GM19395 (cell line): ENCODE data around the gene FYTTD1.

Source experiments
- ATAC-seq: cut with Tn5 transposase; IDR thresholded peaks from one replicate; pipeline ENCODE4 v1.9.1; 2021; ENCODE audit warnings: mild to moderate bottlenecking, moderate library complexity; ENCODE audit not compliant: unreplicated experiment

The FYTTD1 gene

GRCh38 chr3:197833930-197834715 lies 84.4 kb downstream of the FYTTD1 start:
- no peak for ATAC-seq

DNA sequence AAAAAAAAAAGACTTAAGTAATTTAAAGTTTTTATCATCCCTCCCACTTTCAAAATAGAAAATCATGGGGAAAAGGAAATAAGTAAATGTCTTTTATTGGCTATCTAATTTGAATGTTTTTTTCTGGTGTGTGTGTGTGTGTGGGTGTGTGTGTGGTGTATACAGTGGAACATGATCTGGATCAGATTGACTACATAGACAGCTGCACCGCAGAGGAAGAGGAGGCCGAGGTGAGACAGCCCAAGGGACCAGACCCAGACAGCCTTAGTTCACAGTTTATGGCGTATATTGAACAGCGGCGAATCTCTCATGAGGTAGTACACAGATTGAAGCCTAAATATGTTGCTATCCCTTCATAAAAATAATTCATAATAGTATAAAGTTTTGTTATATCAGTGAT lies 85.8 kb downstream of the FYTTD1 start:
- no peak for ATAC-seq

- ATAC-seq: no peak
These were observed 86.6 kb downstream of the FYTTD1 start for GRCh38 chr3:197836244-197836643.
